Activated CD4-positive, alpha-beta memory T cell treated with anti-CD3 and anti-CD28 coated beads for 36 hours (primary cell): Measurements from ENCODE around the gene LFNG. TPM values are rescaled to one million over a fixed set of nuclear protein-coding genes. Genes with fewer than 3 reads are reported as not detected.
A peak's percentile ranks its signal among the peaks of the same experiment; 100 is the strongest.
"Not testable (repeated sequence)": the region's sequence is repeated elsewhere in the genome, so short reads cannot be mapped to it uniquely, and the experiment has no call there.

ENCODE experiments used
- CTCF ChIA-PET: fragments of 350-600 bp; sonication (Branson Sonifier 250); formaldehyde crosslinking; loops from one replicate; lab custom pipeline; 2021; ENCODE audit warnings: antibody characterized with exemption, inconsistent platforms; lab: Charles Lee
- POLR2A ChIA-PET: fragments of 350-600 bp; sonication (Branson Sonifier 250); formaldehyde crosslinking; loops from one replicate; lab custom pipeline; 2021; ENCODE audit warnings: antibody characterized with exemption; lab: Charles Lee
- DNase-seq: peaks from one replicate; pipeline ENCODE4 v3.0.0-alpha.2; 2020
- H3K27ac Mint-ChIP-seq: one replicate; pipeline ENCODE4 v1.8.0; 2021; ENCODE audit warnings: mixed read lengths
- H3K27me3 Mint-ChIP-seq: one replicate; pipeline ENCODE4 v1.8.0; 2021; ENCODE audit warnings: mixed read lengths
- H3K36me3 Mint-ChIP-seq: one replicate; pipeline ENCODE4 v1.8.0; 2021; ENCODE audit warnings: mixed read lengths
- H3K4me1 Mint-ChIP-seq: one replicate; pipeline ENCODE4 v1.8.0; 2021; ENCODE audit warnings: low read depth, mixed read lengths
- H3K4me3 Mint-ChIP-seq: one replicate; pipeline ENCODE4 v1.8.0; 2021; ENCODE audit warnings: mild to moderate bottlenecking, mixed read lengths
- H3K9me3 Mint-ChIP-seq: one replicate; pipeline ENCODE4 v1.8.0; 2021; ENCODE audit warnings: mixed read lengths
- intact Hi-C: fragments of 100-400 bp; cut with micrococcal nuclease; formaldehyde crosslinking; loops from one replicate; pipeline ENCODE4 v1.15.1; 2023
- total RNA-seq, 2 experiments: library from RNA; stranded (reverse); gene quantifications; one replicate each; pipeline ENCODE4 v1.2.3, GENCODE V29; 2021

Gene LFNG
- total RNA-seq, 2 experiments from 2014 or later, result 33.0 to 33.1 TPM

GRCh38 chr7:2528481-2529095 is 9.0 kb downstream of the LFNG start:
- ChIA-PET POLR2A (interaction anchor here (1.2 to 3.7 kb wide), 3 partner anchors 18 to 287 kb away, joined by 3 to 13 read pairs (median 12); partner anchors contain the start of genes MRM2 and NUDT1), CTCF (no interaction called here)
- Mint-ChIP-seq H3K9me3 (no peaks in the 10 kb centered on the region), H3K27me3 (no peaks in the 10 kb centered on the region), H3K4me1 (peaks cover 56% of the 10 kb centered on the region), H3K36me3 (peaks cover 2% of the 10 kb centered on the region), H3K4me3 (peak overlapping the region; percentile 8), H3K27ac (peak overlapping the region; percentile 96)
- intact Hi-C loops, result no loop called here
- no peak for DNase-seq

- Mint-ChIP-seq H3K27me3 (no peaks in the 10 kb centered on the region), H3K9me3 (no peaks in the 10 kb centered on the region), H3K4me3 (peak overlapping the region; percentile 63), H3K36me3 (peaks cover 2% of the 10 kb centered on the region), H3K4me1 (peaks cover 54% of the 10 kb centered on the region), H3K27ac (peak overlapping the region; percentile 96)
- intact Hi-C loops, result loop anchor here (1.0 kb wide), 3 partner anchors 7 to 102 kb away; partner anchors contain the start of genes BRAT1 and TTYH3
- CTCF ChIA-PET, result interaction anchor here (0.6 to 1.0 kb wide), 2 partner anchors 59 to 180 kb away, joined by 3 read pairs; no protein-coding TSS in a partner anchor
- peak; percentile 78 for DNase-seq
- POLR2A ChIA-PET, result interaction anchor here (0.5 to 3.7 kb wide), 8 partner anchors 8 to 288 kb away, joined by 3 to 13 read pairs (median 6); partner anchors contain the start of genes BRAT1, MRM2 and NUDT1
Observed at GRCh38 chr7:2529161-2530070, 9.8 kb downstream of the LFNG start.

- H3K27me3 Mint-ChIP-seq, result no peaks in the 10 kb centered on the region
- CTCF ChIA-PET, result interaction anchor here (0.6 to 1.0 kb wide), 2 partner anchors 60 to 179 kb away, joined by 3 read pairs; no protein-coding TSS in a partner anchor
- H3K9me3 Mint-ChIP-seq, result no peaks in the 10 kb centered on the region
- intact Hi-C loops, result loop anchor here (1.0 kb wide), 3 partner anchors 8 to 101 kb away; partner anchors contain the start of genes BRAT1 and TTYH3
- POLR2A ChIA-PET, result interaction anchor here (0.5 to 3.7 kb wide), 9 partner anchors 9 to 168 kb away, joined by 3 to 13 read pairs (median 5); partner anchors contain the start of gene BRAT1
- peak overlapping the region; percentile 63 for H3K4me3 Mint-ChIP-seq
- peaks cover 54% of the 10 kb centered on the region for H3K4me1 Mint-ChIP-seq
- peak; percentile 88 for DNase-seq
- H3K27ac Mint-ChIP-seq, result peak overlapping the region; percentile 96
- peaks cover 2% of the 10 kb centered on the region for H3K36me3 Mint-ChIP-seq
Observed at GRCh38 chr7:2530071-2530987, 10.8 kb downstream of the LFNG start.

GRCh38 chr7:2530994-2531795 is 11.6 kb downstream of the LFNG start:
- POLR2A ChIA-PET, result interaction anchor here (0.6 to 3.7 kb wide), 5 partner anchors 8 to 24 kb away, joined by 3 to 13 read pairs (median 8); partner anchors contain the start of gene BRAT1
- H3K27ac Mint-ChIP-seq, result peak overlapping the region; percentile 96

GRCh38 chr7:2531796-2532110 is 12.2 kb downstream of the LFNG start:
- CTCF ChIA-PET, H3K9me3 Mint-ChIP-seq, DNase-seq, H3K36me3 Mint-ChIP-seq, H3K4me3 Mint-ChIP-seq, H3K27me3 Mint-ChIP-seq, intact Hi-C loops: not testable (repeated sequence)
- Mint-ChIP-seq H3K27ac (peak overlapping the region; percentile 70), H3K4me1 (peaks cover 45% of the 10 kb centered on the region)
- POLR2A ChIA-PET, result interaction anchor here (3.6 kb wide), 1 partner anchor 21 kb away, joined by 12 read pairs; no protein-coding TSS in a partner anchor

More at GRCh38 chr7:2530994-2531795, 11.6 kb downstream of the LFNG start:
- CTCF ChIA-PET, H3K36me3 Mint-ChIP-seq, H3K9me3 Mint-ChIP-seq, H3K27me3 Mint-ChIP-seq, DNase-seq: not testable (repeated sequence)
- Mint-ChIP-seq H3K4me3 (peak overlapping the region; percentile 63), H3K4me1 (peaks cover 47% of the 10 kb centered on the region)
- intact Hi-C loops, result loop anchor here (1.0 kb wide), 3 partner anchors 9 to 100 kb away; partner anchors contain the start of genes BRAT1 and TTYH3

GRCh38 chr7:2532199-2532772 is 12.7 kb downstream of the LFNG start:
- POLR2A ChIA-PET, DNase-seq, H3K4me3 Mint-ChIP-seq, intact Hi-C loops, H3K36me3 Mint-ChIP-seq, H3K27me3 Mint-ChIP-seq, CTCF ChIA-PET, H3K9me3 Mint-ChIP-seq: not testable (repeated sequence)
- H3K4me1 Mint-ChIP-seq, result peaks cover 39% of the 10 kb centered on the region
- H3K27ac Mint-ChIP-seq, result peak overlapping the region; percentile 70

GRCh38 chr7:2532816-2533215 is 13.2 kb downstream of the LFNG start:
- POLR2A ChIA-PET, H3K9me3 Mint-ChIP-seq, intact Hi-C loops, H3K4me3 Mint-ChIP-seq, H3K27me3 Mint-ChIP-seq, DNase-seq, H3K36me3 Mint-ChIP-seq, CTCF ChIA-PET, H3K27ac Mint-ChIP-seq: not testable (repeated sequence)
- H3K4me1 Mint-ChIP-seq, result peaks cover 34% of the 10 kb centered on the region

- H3K27ac Mint-ChIP-seq, H3K27me3 Mint-ChIP-seq, H3K4me3 Mint-ChIP-seq, POLR2A ChIA-PET, H3K36me3 Mint-ChIP-seq, DNase-seq, intact Hi-C loops, CTCF ChIA-PET, H3K9me3 Mint-ChIP-seq: not testable (repeated sequence)
- peaks cover 27% of the 10 kb centered on the region for H3K4me1 Mint-ChIP-seq
Observed at GRCh38 chr7:2533566-2533965, 14.0 kb downstream of the LFNG start.

- intact Hi-C loops, H3K27me3 Mint-ChIP-seq, H3K36me3 Mint-ChIP-seq, CTCF ChIA-PET, DNase-seq, H3K9me3 Mint-ChIP-seq, H3K27ac Mint-ChIP-seq, H3K4me3 Mint-ChIP-seq, POLR2A ChIA-PET: not testable (repeated sequence)
- H3K4me1 Mint-ChIP-seq, result peaks cover 21% of the 10 kb centered on the region
Observed at GRCh38 chr7:2534214-2534613, 14.6 kb downstream of the LFNG start.

GRCh38 chr7:2535872-2536627 is 16.5 kb downstream of the LFNG start:
- H3K36me3 Mint-ChIP-seq, CTCF ChIA-PET, POLR2A ChIA-PET, intact Hi-C loops, H3K27me3 Mint-ChIP-seq, H3K4me3 Mint-ChIP-seq, H3K4me1 Mint-ChIP-seq, H3K27ac Mint-ChIP-seq, H3K9me3 Mint-ChIP-seq, DNase-seq: not testable (repeated sequence)
